Adrenal gland (tissue), 5 donors: ENCODE results near the gene SLC38A9.

ENCODE experiments used
- POLR2A ChIP-seq, 2 donors: fragments of 450-650 bp; IDR thresholded peaks; one replicate each; pipeline ENCODE4 v1.6.1; 2017; ENCODE audit warnings: antibody characterized with exemption in 2 of 2, mild to moderate bottlenecking in 2 of 2, moderate library complexity in 1 of 2
- TF ChIP-seq, protein P1 (sequence below), 6 experiments: fragments of 450-650 bp in 4 of 6; fragments of 200-600 bp in 2 of 6; sonication (generic) in 1 of 6; IDR thresholded peaks; 1 replicate in 5 of 6; 2 replicates in 1 of 6; pipeline versions ENCODE4 v1.5.1 to v1.8.0; 2016 to 2021; ENCODE audit warnings: antibody characterized with exemption in 6 of 6, mild to moderate bottlenecking in 2 of 6, moderate library complexity in 1 of 6
- donor health status: DM: no; HTN: no; CAD: no.

DNA sequence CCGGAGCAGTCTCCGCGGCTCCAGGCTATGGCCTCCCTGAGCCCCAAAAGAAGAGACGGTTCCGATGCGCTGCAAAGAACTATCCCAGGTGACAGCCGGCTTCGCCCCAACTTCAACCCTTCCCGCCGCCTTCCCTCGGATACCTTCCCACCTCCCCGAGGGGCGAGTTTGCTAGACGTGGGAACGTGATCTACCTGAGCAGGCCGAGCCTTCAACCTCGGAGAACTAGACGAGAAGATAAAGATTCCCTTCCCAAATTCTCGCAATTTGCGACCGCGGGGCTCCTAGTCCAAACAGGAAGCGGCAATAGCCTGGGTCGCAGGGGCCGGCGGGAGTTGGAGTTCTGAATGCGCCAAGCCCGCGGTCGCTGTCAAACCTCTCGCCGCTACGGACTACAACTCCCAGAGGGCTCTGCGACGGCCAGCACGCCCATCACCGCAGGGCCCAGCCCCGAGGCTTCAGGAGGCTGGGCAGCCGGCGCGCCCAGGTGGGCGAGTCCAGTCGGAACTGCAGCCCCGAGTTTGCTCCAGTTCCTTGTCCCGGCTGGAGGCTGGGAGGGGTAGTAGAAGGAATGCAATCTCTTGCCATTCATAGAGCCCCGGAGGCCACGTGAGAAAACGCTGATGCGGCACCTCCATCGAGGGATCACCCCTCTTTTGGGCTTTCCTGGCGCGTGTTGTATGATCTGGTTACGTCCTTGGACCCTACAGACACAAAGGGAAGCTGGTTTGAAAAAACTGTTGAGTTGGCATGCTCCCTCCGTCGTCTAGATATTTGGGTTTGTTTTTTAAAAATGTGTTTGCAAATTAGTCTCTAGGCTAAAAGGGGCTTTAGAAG lies at the start of gene SLC38A9:
- TF ChIP-seq, protein P1, sequence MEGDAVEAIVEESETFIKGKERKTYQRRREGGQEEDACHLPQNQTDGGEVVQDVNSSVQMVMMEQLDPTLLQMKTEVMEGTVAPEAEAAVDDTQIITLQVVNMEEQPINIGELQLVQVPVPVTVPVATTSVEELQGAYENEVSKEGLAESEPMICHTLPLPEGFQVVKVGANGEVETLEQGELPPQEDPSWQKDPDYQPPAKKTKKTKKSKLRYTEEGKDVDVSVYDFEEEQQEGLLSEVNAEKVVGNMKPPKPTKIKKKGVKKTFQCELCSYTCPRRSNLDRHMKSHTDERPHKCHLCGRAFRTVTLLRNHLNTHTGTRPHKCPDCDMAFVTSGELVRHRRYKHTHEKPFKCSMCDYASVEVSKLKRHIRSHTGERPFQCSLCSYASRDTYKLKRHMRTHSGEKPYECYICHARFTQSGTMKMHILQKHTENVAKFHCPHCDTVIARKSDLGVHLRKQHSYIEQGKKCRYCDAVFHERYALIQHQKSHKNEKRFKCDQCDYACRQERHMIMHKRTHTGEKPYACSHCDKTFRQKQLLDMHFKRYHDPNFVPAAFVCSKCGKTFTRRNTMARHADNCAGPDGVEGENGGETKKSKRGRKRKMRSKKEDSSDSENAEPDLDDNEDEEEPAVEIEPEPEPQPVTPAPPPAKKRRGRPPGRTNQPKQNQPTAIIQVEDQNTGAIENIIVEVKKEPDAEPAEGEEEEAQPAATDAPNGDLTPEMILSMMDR (IDR thresholded peaks at IDR 0.05), result no peak
- peak; percentile 9 to 42 for TF ChIP-seq POLR2A (IDR thresholded peaks at IDR 0.05)
